Upper lobe of left lung (tissue), 4 donors: Measurements from ENCODE around the gene LRRC73.

Experiments
- EP300 ChIP-seq, 4 donors: sonication (generic); formaldehyde crosslinking; IDR thresholded peaks; one replicate each; pipeline ENCODE4 v1.5.1; 2017; ENCODE audit warnings: antibody characterized with exemption in 4 of 4, control low read depth in 2 of 4
- POLR2A ChIP-seq, 4 donors: fragments of 450-650 bp; IDR thresholded peaks; one replicate each; pipeline ENCODE4 v1.5.1; 2016 to 2017; ENCODE audit warnings: antibody characterized with exemption in 4 of 4, mild to moderate bottlenecking in 2 of 4
- POLR2AphosphoS5 ChIP-seq, 2 donors: sonication (generic); formaldehyde crosslinking; IDR thresholded peaks; one replicate each; pipeline ENCODE4 v1.5.1; 2017; ENCODE audit warnings: antibody characterized with exemption in 2 of 2
- TF ChIP-seq, protein P1 (sequence below), 6 experiments: fragments of 450-650 bp in 4 of 6; fragments of 200-600 bp in 2 of 6; sonication (generic) in 2 of 6; IDR thresholded peaks; one replicate each; pipeline ENCODE4 v1.5.1; 2016 to 2019; ENCODE audit warnings: antibody characterized with exemption in 6 of 6

- TF ChIP-seq, protein P1, sequence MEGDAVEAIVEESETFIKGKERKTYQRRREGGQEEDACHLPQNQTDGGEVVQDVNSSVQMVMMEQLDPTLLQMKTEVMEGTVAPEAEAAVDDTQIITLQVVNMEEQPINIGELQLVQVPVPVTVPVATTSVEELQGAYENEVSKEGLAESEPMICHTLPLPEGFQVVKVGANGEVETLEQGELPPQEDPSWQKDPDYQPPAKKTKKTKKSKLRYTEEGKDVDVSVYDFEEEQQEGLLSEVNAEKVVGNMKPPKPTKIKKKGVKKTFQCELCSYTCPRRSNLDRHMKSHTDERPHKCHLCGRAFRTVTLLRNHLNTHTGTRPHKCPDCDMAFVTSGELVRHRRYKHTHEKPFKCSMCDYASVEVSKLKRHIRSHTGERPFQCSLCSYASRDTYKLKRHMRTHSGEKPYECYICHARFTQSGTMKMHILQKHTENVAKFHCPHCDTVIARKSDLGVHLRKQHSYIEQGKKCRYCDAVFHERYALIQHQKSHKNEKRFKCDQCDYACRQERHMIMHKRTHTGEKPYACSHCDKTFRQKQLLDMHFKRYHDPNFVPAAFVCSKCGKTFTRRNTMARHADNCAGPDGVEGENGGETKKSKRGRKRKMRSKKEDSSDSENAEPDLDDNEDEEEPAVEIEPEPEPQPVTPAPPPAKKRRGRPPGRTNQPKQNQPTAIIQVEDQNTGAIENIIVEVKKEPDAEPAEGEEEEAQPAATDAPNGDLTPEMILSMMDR (IDR thresholded peaks at IDR 0.05): no peak
- TF ChIP-seq POLR2A (IDR thresholded peaks at IDR 0.05) (no peak), POLR2AphosphoS5 (IDR thresholded peaks at IDR 0.05) (no peak), EP300 (IDR thresholded peaks at IDR 0.05) (no peak)
These were observed 22.1 kb upstream of the LRRC73 start for GRCh38 chr6:43532201-43532600.
